HG03159 (cell line): ENCODE data around the gene UBE2E2.

Source experiments
- ATAC-seq: cut with Tn5 transposase; IDR thresholded peaks from one replicate; pipeline ENCODE4 v1.9.1; 2021; ENCODE audit warnings: mild to moderate bottlenecking, moderate library complexity; ENCODE audit not compliant: unreplicated experiment

Gene UBE2E2

GRCh38 chr3:23377928-23378672 is 175.0 kb downstream of the UBE2E2 start:
- ATAC-seq: peak; percentile 51

GRCh38 chr3:23383875-23384274 is 180.7 kb downstream of the UBE2E2 start:
- no peak for ATAC-seq

- no peak for ATAC-seq
Measured at GRCh38 chr3:23385327-23385726, 182.2 kb downstream of the UBE2E2 start.

GRCh38 chr3:23387286-23387918 is 184.3 kb downstream of the UBE2E2 start:
- ATAC-seq: no peak

- ATAC-seq: no peak
Measured at GRCh38 chr3:23389089-23389488, 186.0 kb downstream of the UBE2E2 start.

GRCh38 chr3:23389686-23390085 is 186.6 kb downstream of the UBE2E2 start:
- peak; percentile 64 for ATAC-seq

GRCh38 chr3:23390446-23390845 is 187.3 kb downstream of the UBE2E2 start:
- no peak for ATAC-seq

GRCh38 chr3:23390989-23391553 is 187.9 kb downstream of the UBE2E2 start:
- ATAC-seq: no peak

GRCh38 chr3:23395115-23395514 is 192.0 kb downstream of the UBE2E2 start:
- no peak for ATAC-seq

- ATAC-seq: no peak
Measured at GRCh38 chr3:23396746-23397145, 193.6 kb downstream of the UBE2E2 start.

GRCh38 chr3:23399221-23399620 is 196.1 kb downstream of the UBE2E2 start:
- no peak for ATAC-seq

GRCh38 chr3:23402728-23403492 is 199.8 kb downstream of the UBE2E2 start:
- ATAC-seq: no peak

- no peak for ATAC-seq
Measured at GRCh38 chr3:23404246-23404645, 201.1 kb downstream of the UBE2E2 start.

- no peak for ATAC-seq
Measured at GRCh38 chr3:23405081-23405480, 202.0 kb downstream of the UBE2E2 start.

- ATAC-seq: no peak
Measured at GRCh38 chr3:23406601-23407000, 203.5 kb downstream of the UBE2E2 start.

- no peak for ATAC-seq
Measured at GRCh38 chr3:23418026-23418425, 214.9 kb downstream of the UBE2E2 start.

- no peak for ATAC-seq
Measured at GRCh38 chr3:23421811-23422516, 218.8 kb downstream of the UBE2E2 start.

- no peak for ATAC-seq
Measured at GRCh38 chr3:23422517-23422851, 219.4 kb downstream of the UBE2E2 start.

GRCh38 chr3:23425410-23425809 is 222.3 kb downstream of the UBE2E2 start:
- no peak for ATAC-seq

GRCh38 chr3:23430781-23431398 is 227.8 kb downstream of the UBE2E2 start:
- ATAC-seq: no peak

GRCh38 chr3:23431764-23432163 is 228.6 kb downstream of the UBE2E2 start:
- ATAC-seq: no peak
